GM12878 (cell line): ENCODE data around the gene NDUFA13. TPM values are rescaled to one million over a fixed set of nuclear protein-coding genes. Genes with fewer than 3 reads are reported as not detected.

Experiments used
- BMI1 ChIP-seq: fragments of 450-650 bp; IDR thresholded peaks from 2 replicates; pipeline ENCODE4 v1.6.1; 2016; ENCODE audit warnings: mild to moderate bottlenecking, moderate library complexity, borderline replicate concordance
- CEBPB ChIP-seq, 2 experiments: fragments of 150-350 bp in 1 of 2; IDR thresholded peaks; 2 replicates each; pipeline ENCODE4 v1.6.1; 2012 to 2014; ENCODE audit warnings: low read depth in 2 of 2, low read length in 2 of 2, borderline replicate concordance in 1 of 2, inconsistent platforms in 1 of 2
- CHD2 ChIP-seq: IDR thresholded peaks from 2 replicates; pipeline ENCODE4 v1.6.1; 2011; ENCODE audit warnings: low read depth, low read length, improper control_type of control experiment, borderline replicate concordance
- CREB1 ChIP-seq: IDR thresholded peaks from 2 replicates; pipeline ENCODE4 v1.6.1; 2012; ENCODE audit warnings: low read depth, mild to moderate bottlenecking, inconsistent platforms
- ESRRA ChIP-seq: IDR thresholded peaks from 2 replicates; pipeline ENCODE4 v1.6.1; 2012; ENCODE audit warnings: mild to moderate bottlenecking, low read length, improper control_type of control experiment
- IKZF2 ChIP-seq, 2 experiments: fragments of 450-650 bp; IDR thresholded peaks; 2 replicates each; pipeline ENCODE4 v1.6.1; 2017; ENCODE audit warnings: mild to moderate bottlenecking in 2 of 2, moderate library complexity in 2 of 2
- IRF3 ChIP-seq: fragments of 450-650 bp; IDR thresholded peaks from 2 replicates; pipeline ENCODE4 v1.6.1; 2014; ENCODE audit warnings: mild to moderate bottlenecking
- NBN ChIP-seq: fragments of 450-650 bp; IDR thresholded peaks from 2 replicates; pipeline ENCODE4 v1.6.1; 2016
- NFYA ChIP-seq: IDR thresholded peaks from 2 replicates; pipeline ENCODE4 v1.6.1; 2011; ENCODE audit warnings: low read depth, mild to moderate bottlenecking, low read length, improper control_type of control experiment, borderline replicate concordance
- RELA ChIP-seq: fragments of 450-650 bp; IDR thresholded peaks from 2 replicates; pipeline ENCODE4 v1.8.0; 2014; ENCODE audit warnings: borderline replicate concordance; ENCODE audit not compliant: partially characterized antibody
- REST ChIP-seq: IDR thresholded peaks from 2 replicates; pipeline ENCODE4 v1.6.1; 2012; ENCODE audit warnings: mild to moderate bottlenecking, low read depth, low read length
- RUNX3 ChIP-seq: IDR thresholded peaks from 2 replicates; pipeline ENCODE4 v1.6.1; 2012; ENCODE audit warnings: low read length, inconsistent platforms
- TCF3 ChIP-seq: IDR thresholded peaks from 2 replicates; pipeline ENCODE4 v1.6.1; 2012; ENCODE audit warnings: low read depth, mild to moderate bottlenecking, low read length, borderline replicate concordance; ENCODE audit not compliant: insufficient read depth
- ZNF592 ChIP-seq: fragments of 450-650 bp; IDR thresholded peaks from 2 replicates; pipeline ENCODE4 v1.6.1; 2017; ENCODE audit warnings: mild to moderate bottlenecking, moderate library complexity
- polyA plus RNA-seq, 11 experiments: library from polyadenylated mRNA; depleted of rRNA in 4 of 11; unstranded in 6 of 11; stranded (reverse) in 5 of 11; fragments of >200 nt; fragmentation: Nextera tagmentation in 4 of 11; fragmentation: Illumina TruSeq in 1 of 11; extraction: Ambion mirVana in 4 of 11; extraction: Trizol in 1 of 11; gene quantifications; 1 replicate in 1 of 11; 2 replicates in 10 of 11; pipeline versions ENCODE4 v1.2.1 to v1.2.3, GENCODE V29; 2011 to 2016; ENCODE audit warnings: inconsistent platforms in 2 of 11, missing spikeins in 2 of 11, low read depth in 1 of 11
- total RNA-seq, 4 experiments: library from RNA; depleted of rRNA in 3 of 4; stranded (reverse); fragments of >200 nt in 3 of 4; fragmentation: Illumina TruSeq in 1 of 4; extraction: Trizol in 1 of 4; gene quantifications; 2 replicates each; pipeline versions ENCODE4 v1.2.1 to v1.2.3, GENCODE V29; 2013 to 2021

Gene NDUFA13
- total and polyA plus RNA-seq, 10 of the 15 experiments (the other 5 are each of a cell fraction or from before 2014, with no cell fraction given) = 224 to 586 (median 456) TPM

- TF ChIP-seq REST = no peak
- peak; percentile 90 for TF ChIP-seq RUNX3
- TF ChIP-seq IKZF2 (IDR thresholded peaks at IDR 0.05) = no peak; a peak in 1 of 4 replicates
- no peak for TF ChIP-seq ZNF592
- no peak for TF ChIP-seq RELA
- TF ChIP-seq ESRRA = no peak
- no peak for TF ChIP-seq NBN
- no peak for TF ChIP-seq NFYA
- no peak for TF ChIP-seq CEBPB (IDR thresholded peaks at IDR 0.05; ENCODE audit: borderline replicate concordance in 1 of 2, low read depth in 2 of 2, low read length in 2 of 2)
- TF ChIP-seq TCF3 = peak; percentile 24; the same call in 1 of the 2 replicates
- TF ChIP-seq BMI1 = no peak
- peak; percentile 20; the same call in 1 of the 2 replicates for TF ChIP-seq CREB1
- no peak for TF ChIP-seq IRF3
- TF ChIP-seq CHD2 = no peak
Measured at GRCh38 chr19:19480688-19481087, 35.3 kb upstream of the NDUFA13 start (continued).
